ENCODE data around the gene ARL4A. TPM values are rescaled to one million over a fixed set of nuclear protein-coding genes. Genes with fewer than 3 reads are reported as not detected.

ARL4A gene
- total and polyA plus RNA-seq, 2 of the 8 experiments (the other 6 are each of a cell fraction or from before 2014, with no cell fraction given), result 14.5 to 29.2 TPM

GRCh38 chr7:12643644-12644043 lies 43.8 kb upstream of the ARL4A start (continued):
- no peak for TF ChIP-seq CHD7 (IDR thresholded peaks at IDR 0.05; ENCODE audit: insufficient replicate concordance, low read length)
- TF ChIP-seq CTBP2 (IDR thresholded peaks at IDR 0.05; ENCODE audit: borderline replicate concordance, insufficient read depth, insufficient read length, low read length), result no peak
- TF ChIP-seq KDM4A (IDR thresholded peaks at IDR 0.05; ENCODE audit: low read depth, low read length, severe bottlenecking), result no peak
- TF ChIP-seq PHF8 (conservative IDR thresholded peaks at IDR 0.05; ENCODE audit: low read depth, low read length), result no peak
- no peak for TF ChIP-seq YY1 (IDR thresholded peaks at IDR 0.05; ENCODE audit: low read depth, low read length)
- no peak for TF ChIP-seq ZNF274 (IDR thresholded peaks at IDR 0.05; ENCODE audit: borderline replicate concordance, extremely low read depth, low read length)
- TF ChIP-seq NANOG (IDR thresholded peaks at IDR 0.05; ENCODE audit: insufficient read depth, low read depth, low read length, poor library complexity, severe bottlenecking), result no peak
- no peak for TF ChIP-seq FOSL1 (IDR thresholded peaks at IDR 0.05; ENCODE audit: insufficient read depth, low read depth, low read length)
- no peak for TF ChIP-seq SAP30 (IDR thresholded peaks at IDR 0.05; ENCODE audit: insufficient read depth, insufficient replicate concordance, low read length)

Measured in H1 (cell line).